GM20431 (cell line): Measurements from ENCODE around the gene MDM1.

ENCODE experiments used
- in situ Hi-C: fragments of 300-500 bp; cut with MseI, MboI; formaldehyde crosslinking; loops from one replicate; pipeline ENCODE4 v1.15.0; 2020; ENCODE audit warnings: low sequenced_read_pairs; ENCODE audit not compliant: unreplicated experiment

The MDM1 gene

GRCh38 chr12:68358532-68359485 is 26.6 kb upstream of the MDM1 start:
- in situ Hi-C loops, result no loop called here

- in situ Hi-C loops, result no loop called here
Observed at GRCh38 chr12:68356986-68357385, 24.8 kb upstream of the MDM1 start.

- in situ Hi-C loops, result no loop called here
Observed at GRCh38 chr12:68356060-68356695, 24.0 kb upstream of the MDM1 start.

GRCh38 chr12:68354977-68355541 is 22.9 kb upstream of the MDM1 start:
- in situ Hi-C loops, result no loop called here

- in situ Hi-C loops, result no loop called here
Observed at GRCh38 chr12:68352067-68352466, 19.9 kb upstream of the MDM1 start.

GRCh38 chr12:68350753-68351152 is 18.6 kb upstream of the MDM1 start:
- in situ Hi-C loops, result no loop called here

- in situ Hi-C loops, result loop anchor here (25.0 kb wide), 1 partner anchor 337 kb away; the partner anchor contains the start of gene NUP107
Observed at GRCh38 chr12:68349921-68350606, 17.9 kb upstream of the MDM1 start.

- in situ Hi-C loops, result loop anchor here (25.0 kb wide), 1 partner anchor 338 kb away; the partner anchor contains the start of gene NUP107
Observed at GRCh38 chr12:68349220-68349621, 17.1 kb upstream of the MDM1 start.

GRCh38 chr12:68348419-68348818 is 16.3 kb upstream of the MDM1 start:
- in situ Hi-C loops, result loop anchor here (25.0 kb wide), 1 partner anchor 339 kb away; the partner anchor contains the start of gene NUP107

- in situ Hi-C loops, result loop anchor here (25.0 kb wide), 1 partner anchor 342 kb away; the partner anchor contains the start of gene NUP107
Observed at GRCh38 chr12:68345763-68346162, 13.6 kb upstream of the MDM1 start.

GRCh38 chr12:68344126-68344525 is 12.0 kb upstream of the MDM1 start:
- in situ Hi-C loops, result loop anchor here (25.0 kb wide), 1 partner anchor 343 kb away; the partner anchor contains the start of gene NUP107

- in situ Hi-C loops, result loop anchor here (25.0 kb wide), 1 partner anchor 344 kb away; the partner anchor contains the start of gene NUP107
Observed at GRCh38 chr12:68342966-68343365, 10.8 kb upstream of the MDM1 start.

GRCh38 chr12:68341822-68342221 is 9.7 kb upstream of the MDM1 start:
- in situ Hi-C loops, result loop anchor here (25.0 kb wide), 1 partner anchor 345 kb away; the partner anchor contains the start of gene NUP107

GRCh38 chr12:68340404-68341270 is 8.5 kb upstream of the MDM1 start:
- in situ Hi-C loops, result loop anchor here (25.0 kb wide), 1 partner anchor 347 kb away; the partner anchor contains the start of gene NUP107

- in situ Hi-C loops, result loop anchor here (25.0 kb wide), 1 partner anchor 350 kb away; the partner anchor contains the start of gene NUP107
Observed at GRCh38 chr12:68336889-68337303, 4.7 kb upstream of the MDM1 start.

- in situ Hi-C loops, result loop anchor here (25.0 kb wide), 1 partner anchor 352 kb away; the partner anchor contains the start of gene NUP107
Observed at GRCh38 chr12:68335462-68335861, 3.3 kb upstream of the MDM1 start.

GRCh38 chr12:68334132-68334531 is 2.0 kb upstream of the MDM1 start:
- in situ Hi-C loops, result loop anchor here (25.0 kb wide), 1 partner anchor 353 kb away; the partner anchor contains the start of gene NUP107
